ENCODE measurements around the gene PRKCE. TPM values are rescaled to one million over a fixed set of nuclear protein-coding genes. Genes with fewer than 3 reads are reported as not detected.

The PRKCE gene
- total RNA-seq, 1 experiment from 2014 or later: 4.4 TPM

- Mint-ChIP-seq H3K4me1 (ENCODE audit: low read depth, unreplicated experiment) (no peaks in the 10 kb centered on the region), H3K36me3 (ENCODE audit: insufficient read depth, unreplicated experiment) (peaks cover 4% of the 10 kb centered on the region), H3K4me3 (ENCODE audit: unreplicated experiment) (no peak overlapping the region), H3K27ac (ENCODE audit: unreplicated experiment) (no peak overlapping the region), H3K9me3 (ENCODE audit: unreplicated experiment) (no peaks in the 10 kb centered on the region), H3K27me3 (ENCODE audit: insufficient read depth, unreplicated experiment) (no peaks in the 10 kb centered on the region)
- DNase-seq: no peak
- no peak overlapping the region for H3K4me3 ChIP-seq (ENCODE audit: low read depth, low read length)
- ChIA-PET POLR2A (no interaction called here), CTCF (interaction anchor here (0.8 kb wide), 1 partner anchor 26 kb away, joined by 3 read pairs; no protein-coding TSS in a partner anchor)
- no peaks in the 10 kb centered on the region for H3K27me3 ChIP-seq (replicated peaks; ENCODE audit: control insufficient read depth, insufficient read depth, low read length)
- TF ChIP-seq, protein P1, sequence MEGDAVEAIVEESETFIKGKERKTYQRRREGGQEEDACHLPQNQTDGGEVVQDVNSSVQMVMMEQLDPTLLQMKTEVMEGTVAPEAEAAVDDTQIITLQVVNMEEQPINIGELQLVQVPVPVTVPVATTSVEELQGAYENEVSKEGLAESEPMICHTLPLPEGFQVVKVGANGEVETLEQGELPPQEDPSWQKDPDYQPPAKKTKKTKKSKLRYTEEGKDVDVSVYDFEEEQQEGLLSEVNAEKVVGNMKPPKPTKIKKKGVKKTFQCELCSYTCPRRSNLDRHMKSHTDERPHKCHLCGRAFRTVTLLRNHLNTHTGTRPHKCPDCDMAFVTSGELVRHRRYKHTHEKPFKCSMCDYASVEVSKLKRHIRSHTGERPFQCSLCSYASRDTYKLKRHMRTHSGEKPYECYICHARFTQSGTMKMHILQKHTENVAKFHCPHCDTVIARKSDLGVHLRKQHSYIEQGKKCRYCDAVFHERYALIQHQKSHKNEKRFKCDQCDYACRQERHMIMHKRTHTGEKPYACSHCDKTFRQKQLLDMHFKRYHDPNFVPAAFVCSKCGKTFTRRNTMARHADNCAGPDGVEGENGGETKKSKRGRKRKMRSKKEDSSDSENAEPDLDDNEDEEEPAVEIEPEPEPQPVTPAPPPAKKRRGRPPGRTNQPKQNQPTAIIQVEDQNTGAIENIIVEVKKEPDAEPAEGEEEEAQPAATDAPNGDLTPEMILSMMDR (IDR thresholded peaks at IDR 0.05; ENCODE audit: insufficient read depth in 1 of 2, low read depth in 1 of 2, low read length in 1 of 2, severe bottlenecking in 1 of 2, unreplicated experiment in 1 of 2): no peak
- no peaks in the 10 kb centered on the region for H3K4me1 ChIP-seq
- H3K9me3 ChIP-seq: no peaks in the 10 kb centered on the region
- H3K36me3 ChIP-seq (ENCODE audit: control insufficient read depth, insufficient read depth, low read length): no peaks in the 10 kb centered on the region
- intact Hi-C loops (cut with micrococcal nuclease; ENCODE audit: unreplicated experiment): no loop called here
- no TSS peak for BruUV-seq (replicated peaks)
Measured at GRCh38 chr2:46018773-46019591, 367.5 kb downstream of the PRKCE start.

DNA sequence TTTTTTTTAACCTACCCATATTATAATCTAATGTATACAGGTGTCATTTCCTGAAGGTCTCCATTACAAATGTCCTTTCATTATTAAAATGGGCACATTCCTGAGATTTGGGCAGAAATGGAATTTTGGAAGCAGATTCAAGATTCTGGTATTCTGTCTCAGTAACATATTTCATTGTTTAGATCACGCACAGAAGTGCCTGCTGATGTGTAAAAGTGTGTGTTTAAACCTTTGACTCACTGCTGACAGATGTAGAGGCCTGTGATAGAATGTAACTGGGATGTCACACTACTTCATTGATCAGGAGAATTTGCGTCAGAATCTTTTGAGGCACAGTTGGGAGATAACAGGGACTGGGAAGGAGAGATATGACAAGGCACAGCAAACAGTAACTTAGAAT, 368.9 kb downstream of the PRKCE start:
- ChIA-PET CTCF (interaction anchor here (0.6 to 0.7 kb wide), 2 partner anchors 123 to 192 kb away, joined by 3 to 4 read pairs; no protein-coding TSS in a partner anchor), POLR2A (no interaction called here)
- H3K4me1 ChIP-seq: no peaks in the 10 kb centered on the region
- Mint-ChIP-seq H3K4me3 (ENCODE audit: unreplicated experiment) (no peak overlapping the region), H3K27ac (ENCODE audit: unreplicated experiment) (no peak overlapping the region), H3K27me3 (ENCODE audit: insufficient read depth, unreplicated experiment) (no peaks in the 10 kb centered on the region), H3K36me3 (ENCODE audit: insufficient read depth, unreplicated experiment) (peaks cover 4% of the 10 kb centered on the region), H3K4me1 (ENCODE audit: low read depth, unreplicated experiment) (no peaks in the 10 kb centered on the region), H3K9me3 (ENCODE audit: unreplicated experiment) (no peaks in the 10 kb centered on the region)
- no peak for DNase-seq
- intact Hi-C loops (cut with micrococcal nuclease; ENCODE audit: unreplicated experiment): no loop called here
- no peaks in the 10 kb centered on the region for H3K9me3 ChIP-seq
- TF ChIP-seq, protein P1 (IDR thresholded peaks at IDR 0.05; ENCODE audit: insufficient read depth in 1 of 2, low read depth in 1 of 2, low read length in 1 of 2, severe bottlenecking in 1 of 2, unreplicated experiment in 1 of 2): no peak
- no peak overlapping the region for H3K4me3 ChIP-seq (ENCODE audit: low read depth, low read length)
- no peaks in the 10 kb centered on the region for H3K36me3 ChIP-seq (ENCODE audit: control insufficient read depth, insufficient read depth, low read length)
- H3K27me3 ChIP-seq (replicated peaks; ENCODE audit: control insufficient read depth, insufficient read depth, low read length): no peaks in the 10 kb centered on the region
- BruUV-seq (replicated peaks): no TSS peak

- no peak overlapping the region for H3K27ac Mint-ChIP-seq (ENCODE audit: unreplicated experiment)
- intact Hi-C loops (cut with micrococcal nuclease; ENCODE audit: unreplicated experiment): no loop called here
- no peak overlapping the region for H3K4me3 ChIP-seq (ENCODE audit: low read depth, low read length)
- no peaks in the 10 kb centered on the region for H3K9me3 Mint-ChIP-seq (ENCODE audit: unreplicated experiment)
- H3K4me1 Mint-ChIP-seq (ENCODE audit: low read depth, unreplicated experiment): no peaks in the 10 kb centered on the region
- no peaks in the 10 kb centered on the region for H3K27me3 ChIP-seq (replicated peaks; ENCODE audit: control insufficient read depth, insufficient read depth, low read length)
- H3K36me3 ChIP-seq (ENCODE audit: control insufficient read depth, insufficient read depth, low read length): no peaks in the 10 kb centered on the region
- TF ChIP-seq, protein P1 (IDR thresholded peaks at IDR 0.05; ENCODE audit: insufficient read depth in 1 of 2, low read depth in 1 of 2, low read length in 1 of 2, severe bottlenecking in 1 of 2, unreplicated experiment in 1 of 2): no peak
- no peak for DNase-seq
- H3K4me3 Mint-ChIP-seq (ENCODE audit: unreplicated experiment): no peak overlapping the region
- no peaks in the 10 kb centered on the region for H3K27me3 Mint-ChIP-seq (ENCODE audit: insufficient read depth, unreplicated experiment)
- H3K4me1 ChIP-seq: no peaks in the 10 kb centered on the region
- ChIA-PET POLR2A (no interaction called here), CTCF (no interaction called here)
- BruUV-seq (replicated peaks): no TSS peak
- H3K9me3 ChIP-seq: no peaks in the 10 kb centered on the region
- peaks cover 4% of the 10 kb centered on the region for H3K36me3 Mint-ChIP-seq (ENCODE audit: insufficient read depth, unreplicated experiment)
Measured at GRCh38 chr2:46023165-46023854, 371.8 kb downstream of the PRKCE start.

Data from Caco-2 (cell line).